GM12878 (cell line): ENCODE measurements around the gene FRMD8. TPM values are rescaled to one million over a fixed set of nuclear protein-coding genes. Genes with fewer than 3 reads are reported as not detected.

Experiments used
- ATAC-seq: fragments of 200-7000 bp; cut with Tn5 transposase; 3 replicates; pipeline ENCODE4 v1.9.1; 2020; ENCODE audit warnings: mild to moderate bottlenecking, moderate library complexity
- BruUV-seq: library from RNA; stranded (reverse); fragments of 400-500 nt; replicated peaks from 2 replicates; lab custom pipeline; 2021; lab: Mats Ljungman, UMichigan
- CTCF ChIA-PET: fragments of 300-600 bp; sonication (Branson Sonifier 250); formaldehyde crosslinking; extraction: SDS; loops from one replicate; lab custom pipeline; 2021; ENCODE audit warnings: inconsistent platforms; lab: Yijun Ruan, JAX
- POLR2A ChIA-PET: fragments of 350-600 bp; formaldehyde crosslinking; extraction: SDS; loops from one replicate; lab custom pipeline; 2021; ENCODE audit warnings: inconsistent platforms; lab: Charles Lee
- RAD21 ChIA-PET: fragments of 300-600 bp; sonication (Branson Sonifier 250); formaldehyde crosslinking; loops from one replicate; lab custom pipeline; 2023; ENCODE audit warnings: antibody characterized with exemption; ENCODE audit not compliant: unreplicated experiment; lab: Charles Lee
- SMC1A ChIA-PET: fragments of 300-600 bp; sonication (Branson Sonifier 250); formaldehyde crosslinking; loops from one replicate; lab custom pipeline; 2023; ENCODE audit not compliant: unreplicated experiment, uncharacterized antibody; lab: Charles Lee
- DNase-seq: peaks from one replicate; pipeline ENCODE4 v3.0.0-alpha.2; 2011; ENCODE audit warnings: low read depth, low spot score
- FAIRE-seq: peaks from 3 replicates; lab custom pipeline; 2011; peaks lifted over from hg19 to GRCh38; lab: Jason Lieb, UNC
- H2AFZ ChIP-seq: 2 replicates; pipeline ENCODE4 v1.6.0; 2011; ENCODE audit warnings: low read depth, low read length, control low read depth; ENCODE audit not compliant: control insufficient read depth
- H3K27ac ChIP-seq: 2 replicates; pipeline ENCODE4 v1.5.1; 2011; ENCODE audit warnings: control low read depth; ENCODE audit not compliant: control insufficient read depth, insufficient read depth
- H3K27me3 ChIP-seq, 2 experiments: replicated peaks in 1 of 2; 2 replicates each; pipeline versions ENCODE4 v1.6.0 to v1.6.1; 2011; ENCODE audit warnings: low read length in 1 of 2; ENCODE audit not compliant: control insufficient read depth in 2 of 2, insufficient read depth in 2 of 2
- H3K36me3 ChIP-seq, 2 experiments: 2 replicates each; pipeline ENCODE4 v1.5.1; 2011; ENCODE audit warnings: low read length in 1 of 2; ENCODE audit not compliant: control insufficient read depth in 2 of 2, insufficient read depth in 2 of 2
- H3K4me1 ChIP-seq: 2 replicates; pipeline ENCODE4 v1.6.1; 2011; ENCODE audit warnings: mild to moderate bottlenecking, low read length, moderate library complexity, mixed read lengths; ENCODE audit not compliant: control insufficient read depth, insufficient read depth
- H3K4me2 ChIP-seq: 2 replicates; pipeline ENCODE4 v1.6.0; 2011; ENCODE audit warnings: control low read depth; ENCODE audit not compliant: control insufficient read depth, insufficient read depth
- H3K4me3 ChIP-seq: fragments of 200-600 bp; sonication (generic); 2 replicates; pipeline ENCODE4 v1.5.1; 2016
- H3K79me2 ChIP-seq: 2 replicates; pipeline ENCODE4 v1.6.0; 2011; ENCODE audit warnings: low read length; ENCODE audit not compliant: control insufficient read depth, insufficient read depth
- H3K9ac ChIP-seq: 2 replicates; pipeline ENCODE4 v1.8.0; 2011; ENCODE audit warnings: low read length, control low read depth, mixed read lengths; ENCODE audit not compliant: control insufficient read depth, insufficient read depth
- H3K9me3 ChIP-seq: replicated peaks from 3 replicates; pipeline ENCODE4 v1.5.1; 2011; ENCODE audit warnings: mild to moderate bottlenecking, low read length; ENCODE audit not compliant: control insufficient read depth, insufficient read depth
- H4K20me1 ChIP-seq: 2 replicates; pipeline ENCODE4 v1.6.0; 2011; ENCODE audit not compliant: control insufficient read depth, insufficient read depth
- GATAD2B ChIP-seq: fragments of 450-650 bp; conservative IDR thresholded peaks from 2 replicates; pipeline ENCODE4 v1.6.1; 2017; ENCODE audit warnings: low read depth, mild to moderate bottlenecking, moderate library complexity
- HDAC2 ChIP-seq: fragments of 200-600 bp; sonication (generic); IDR thresholded peaks from 2 replicates; pipeline ENCODE4 v1.6.1; 2017
- WGBS: methylation state at CpG from one replicate; pipeline ENCODE4 v1.1.6; 2016; ENCODE audit warnings: low lambda C conversion rate; ENCODE audit not compliant: insufficient replicate concordance, insufficient coverage; ENCODE audit errors: missing lambda C conversion rate; 5-methylcytosine and 5-hydroxymethylcytosine counted together
- in situ Hi-C: fragments of 300-500 bp; cut with MboI; formaldehyde crosslinking; loops from 9 replicates; pipeline ENCODE4 v1.14.3; 2018; ENCODE audit warnings: mixed read lengths
- intact Hi-C: fragments of 100-400 bp; cut with micrococcal nuclease; formaldehyde crosslinking; loops from one replicate; pipeline ENCODE4 v1.14.2; 2022; ENCODE audit not compliant: unreplicated experiment
- polyA plus RNA-seq, 11 experiments: library from polyadenylated mRNA; depleted of rRNA in 4 of 11; unstranded in 6 of 11; stranded (reverse) in 5 of 11; fragments of >200 nt; fragmentation: Nextera tagmentation in 4 of 11; fragmentation: Illumina TruSeq in 1 of 11; extraction: Ambion mirVana in 4 of 11; extraction: Trizol in 1 of 11; gene quantifications; 1 replicate in 1 of 11; 2 replicates in 10 of 11; pipeline versions ENCODE4 v1.2.1 to v1.2.3, GENCODE V29; 2011 to 2016; ENCODE audit warnings: inconsistent platforms in 2 of 11, missing spikeins in 2 of 11, low read depth in 1 of 11
- total RNA-seq, 4 experiments: library from RNA; depleted of rRNA in 3 of 4; stranded (reverse); fragments of >200 nt in 3 of 4; fragmentation: Illumina TruSeq in 1 of 4; extraction: Trizol in 1 of 4; gene quantifications; 2 replicates each; pipeline versions ENCODE4 v1.2.1 to v1.2.3, GENCODE V29; 2013 to 2021
- TF ChIP-seq, protein P1 (sequence below): IDR thresholded peaks from 2 replicates; pipeline ENCODE4 v1.6.1; 2012; ENCODE audit warnings: mild to moderate bottlenecking, low read depth, low read length

The FRMD8 gene
- total and polyA plus RNA-seq, 10 of the 15 experiments (the other 5 are each of a cell fraction or from before 2014, with no cell fraction given) = 8.3 to 69.4 (median 28.0) TPM

DNA sequence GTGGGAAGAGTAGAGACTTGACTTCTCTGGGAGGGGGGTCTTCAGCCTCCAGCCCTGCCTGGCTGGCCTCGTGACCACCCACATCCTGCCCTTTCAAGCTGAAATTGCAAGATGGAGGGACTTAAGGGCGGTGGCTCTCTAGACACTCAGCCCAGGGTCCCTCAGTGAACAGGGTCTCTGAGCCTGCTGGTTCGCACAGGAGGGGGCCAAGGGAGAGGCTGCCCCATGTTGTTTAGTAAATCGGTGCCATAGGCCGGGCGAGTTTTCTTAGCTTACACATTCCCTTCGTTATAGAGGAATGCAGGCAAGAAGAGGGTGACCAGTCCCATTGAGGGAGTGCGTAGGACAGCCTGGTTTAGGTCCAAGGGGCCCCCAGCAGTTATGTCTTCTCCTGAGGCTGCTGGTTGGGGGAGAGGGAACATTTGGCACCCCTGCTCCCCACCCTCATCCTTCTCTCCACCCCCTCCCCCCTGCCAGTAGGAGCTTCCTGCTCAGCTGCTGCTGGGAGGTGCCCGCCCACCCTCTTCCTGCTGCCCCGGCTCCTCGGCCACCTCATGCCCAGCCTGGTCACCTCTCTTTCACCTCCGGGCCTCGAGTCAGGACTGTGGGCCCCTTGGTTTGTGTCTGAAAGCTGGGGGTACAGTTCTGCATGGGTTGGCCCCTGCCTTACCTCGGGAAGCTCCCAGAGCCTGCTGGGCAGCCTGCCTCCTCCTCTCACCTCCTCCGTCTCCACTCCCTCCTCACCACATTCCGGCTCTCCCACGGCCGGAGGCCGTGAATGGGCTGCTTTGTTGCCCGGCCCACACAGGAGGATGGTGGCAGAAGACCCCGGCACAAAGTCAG, 3.9 kb downstream of the FRMD8 start:
- peak overlapping the region; percentile 30; the same call in 1 of the 2 replicates for H3K27ac ChIP-seq
- no peak for FAIRE-seq
- ChIA-PET SMC1A (interaction anchor here (1.2 to 1.4 kb wide), 2 partner anchors 19 to 26 kb away, joined by 4 read pairs; no protein-coding TSS in a partner anchor), CTCF (interaction anchor here (0.5 to 6.0 kb wide), 5 partner anchors 12 to 398 kb away, joined by 3 to 34 read pairs (median 3); no protein-coding TSS in a partner anchor), RAD21 (interaction anchor here (0.6 to 2.0 kb wide), 2 partner anchors 26 to 115 kb away, joined by 4 to 8 read pairs; no protein-coding TSS in a partner anchor), POLR2A (interaction anchor here (0.7 to 1.6 kb wide), 3 partner anchors 11 to 78 kb away, joined by 3 to 4 read pairs (median 4); no protein-coding TSS in a partner anchor)
- peak overlapping the region; percentile 53; the same call in 1 of the 2 replicates for H3K9ac ChIP-seq
- H3K27me3 ChIP-seq = no peaks in the 10 kb centered on the region
- in situ Hi-C loops = no loop called here
- peaks cover 36% of the 10 kb centered on the region for H3K4me1 ChIP-seq
- H3K4me2 ChIP-seq = peak overlapping the region; percentile 80
- H3K4me3 ChIP-seq = peak overlapping the region; percentile 50; the same call in 1 of the 2 replicates
- H4K20me1 ChIP-seq = no peaks in the 10 kb centered on the region; the same call in 1 of the 2 replicates
- ATAC-seq = no peak
- H2AFZ ChIP-seq = no peak overlapping the region
- no TSS peak for BruUV-seq
- H3K36me3 ChIP-seq = peaks cover 5 to 16% of the 10 kb centered on the region in 2 experiments; a peak in 3 of 4 replicates
- TF ChIP-seq GATAD2B (no peak), HDAC2 (no peak)
- TF ChIP-seq, protein P1, sequence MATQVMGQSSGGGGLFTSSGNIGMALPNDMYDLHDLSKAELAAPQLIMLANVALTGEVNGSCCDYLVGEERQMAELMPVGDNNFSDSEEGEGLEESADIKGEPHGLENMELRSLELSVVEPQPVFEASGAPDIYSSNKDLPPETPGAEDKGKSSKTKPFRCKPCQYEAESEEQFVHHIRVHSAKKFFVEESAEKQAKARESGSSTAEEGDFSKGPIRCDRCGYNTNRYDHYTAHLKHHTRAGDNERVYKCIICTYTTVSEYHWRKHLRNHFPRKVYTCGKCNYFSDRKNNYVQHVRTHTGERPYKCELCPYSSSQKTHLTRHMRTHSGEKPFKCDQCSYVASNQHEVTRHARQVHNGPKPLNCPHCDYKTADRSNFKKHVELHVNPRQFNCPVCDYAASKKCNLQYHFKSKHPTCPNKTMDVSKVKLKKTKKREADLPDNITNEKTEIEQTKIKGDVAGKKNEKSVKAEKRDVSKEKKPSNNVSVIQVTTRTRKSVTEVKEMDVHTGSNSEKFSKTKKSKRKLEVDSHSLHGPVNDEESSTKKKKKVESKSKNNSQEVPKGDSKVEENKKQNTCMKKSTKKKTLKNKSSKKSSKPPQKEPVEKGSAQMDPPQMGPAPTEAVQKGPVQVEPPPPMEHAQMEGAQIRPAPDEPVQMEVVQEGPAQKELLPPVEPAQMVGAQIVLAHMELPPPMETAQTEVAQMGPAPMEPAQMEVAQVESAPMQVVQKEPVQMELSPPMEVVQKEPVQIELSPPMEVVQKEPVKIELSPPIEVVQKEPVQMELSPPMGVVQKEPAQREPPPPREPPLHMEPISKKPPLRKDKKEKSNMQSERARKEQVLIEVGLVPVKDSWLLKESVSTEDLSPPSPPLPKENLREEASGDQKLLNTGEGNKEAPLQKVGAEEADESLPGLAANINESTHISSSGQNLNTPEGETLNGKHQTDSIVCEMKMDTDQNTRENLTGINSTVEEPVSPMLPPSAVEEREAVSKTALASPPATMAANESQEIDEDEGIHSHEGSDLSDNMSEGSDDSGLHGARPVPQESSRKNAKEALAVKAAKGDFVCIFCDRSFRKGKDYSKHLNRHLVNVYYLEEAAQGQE = no peak
- intact Hi-C loops = no loop called here
- WGBS = 79% methylated on average over 19 of the region's 21 CpGs
- H3K79me2 ChIP-seq = peaks cover 51% of the 10 kb centered on the region
- DNase-seq = no peak
- no peaks in the 10 kb centered on the region for H3K9me3 ChIP-seq
